Caco-2 (cell line): Measurements from ENCODE around the gene COX14. TPM values are rescaled to one million over a fixed set of nuclear protein-coding genes. Genes with fewer than 3 reads are reported as not detected.

Experiments
- Bru-seq: library from RNA; stranded (reverse); fragments of 400-500 nt; gene quantifications from one replicate; lab custom pipeline; 2021; lab: Mats Ljungman, UMichigan
- BruChase-seq, 2 experiments: library from RNA; stranded (reverse); fragments of 400-500 nt; gene quantifications; one replicate each; lab custom pipeline; 2021; lab: Mats Ljungman, UMichigan
- BruUV-seq: library from RNA; stranded (reverse); fragments of 400-500 nt; replicated peaks from 2 replicates; lab custom pipeline; 2021; lab: Mats Ljungman, UMichigan
- CTCF ChIA-PET: fragments of 300-600 bp; sonication (Branson Sonifier 250); formaldehyde crosslinking; loops from one replicate; lab custom pipeline; 2022; ENCODE audit warnings: antibody characterized with exemption; lab: Charles Lee
- POLR2A ChIA-PET: fragments of 300-600 bp; sonication (Branson Sonifier 250); formaldehyde crosslinking; loops from one replicate; lab custom pipeline; 2022; ENCODE audit warnings: antibody characterized with exemption; lab: Charles Lee
- DNase-seq, 2 experiments: peaks; one replicate each; pipeline versions ENCODE4 v3.0.0 to v3.0.0-alpha.2; 2020 to 2022
- H3K27me3 ChIP-seq: replicated peaks from 2 replicates; pipeline ENCODE4 v1.6.0; 2011; ENCODE audit warnings: low read length; ENCODE audit not compliant: control insufficient read depth, insufficient read depth
- H3K36me3 ChIP-seq: 2 replicates; pipeline ENCODE4 v1.5.1; 2011; ENCODE audit warnings: low read length; ENCODE audit not compliant: control insufficient read depth, insufficient read depth
- H3K4me1 ChIP-seq: fragments of 250-450 bp; sonication (Bioruptor Pico); 2 replicates; pipeline ENCODE4 v1.5.1; 2020; ENCODE audit warnings: mild to moderate bottlenecking
- H3K4me3 ChIP-seq: 2 replicates; pipeline ENCODE4 v1.5.1; 2011; ENCODE audit warnings: low read depth, mild to moderate bottlenecking, control low read depth, low read length
- H3K9me3 ChIP-seq: fragments of 250-450 bp; sonication (Bioruptor Pico); 2 replicates; pipeline ENCODE4 v1.5.1; 2020; ENCODE audit warnings: mild to moderate bottlenecking, moderate library complexity
- H3K27ac Mint-ChIP-seq: one replicate; pipeline ENCODE4 v1.8.0; 2022; ENCODE audit warnings: mixed read lengths; ENCODE audit not compliant: unreplicated experiment
- H3K27me3 Mint-ChIP-seq: one replicate; pipeline ENCODE4 v1.8.0; 2022; ENCODE audit warnings: mixed read lengths; ENCODE audit not compliant: insufficient read depth, unreplicated experiment
- H3K36me3 Mint-ChIP-seq: one replicate; pipeline ENCODE4 v1.8.0; 2022; ENCODE audit warnings: mild to moderate bottlenecking, mixed read lengths; ENCODE audit not compliant: insufficient read depth, unreplicated experiment
- H3K4me1 Mint-ChIP-seq: one replicate; pipeline ENCODE4 v1.8.0; 2022; ENCODE audit warnings: low read depth, mixed read lengths; ENCODE audit not compliant: unreplicated experiment
- H3K4me3 Mint-ChIP-seq: one replicate; pipeline ENCODE4 v1.8.0; 2022; ENCODE audit warnings: mild to moderate bottlenecking, moderate library complexity, mixed read lengths; ENCODE audit not compliant: unreplicated experiment
- H3K9me3 Mint-ChIP-seq: one replicate; pipeline ENCODE4 v1.8.0; 2022; ENCODE audit warnings: mixed read lengths; ENCODE audit not compliant: unreplicated experiment
- CTCF ChIP-seq, 2 experiments: fragments of 200-600 bp in 1 of 2; IDR thresholded peaks; 1 replicate in 1 of 2; 2 replicates in 1 of 2; pipeline versions ENCODE4 v1.5.1 to v1.8.0; 2011 to 2022; ENCODE audit warnings: antibody characterized with exemption in 1 of 2, control low read depth in 1 of 2, inconsistent platforms in 1 of 2, low read depth in 1 of 2, low read length in 1 of 2, mild to moderate bottlenecking in 1 of 2, moderate library complexity in 1 of 2; ENCODE audit not compliant: insufficient read depth in 1 of 2, severe bottlenecking in 1 of 2, unreplicated experiment in 1 of 2
- intact Hi-C: fragments of 100-400 bp; cut with micrococcal nuclease; formaldehyde crosslinking; loops from one replicate; pipeline ENCODE4 v1.10.0; 2022; ENCODE audit not compliant: unreplicated experiment
- long read RNA-seq: library from polyadenylated mRNA; stranded (forward); transcript quantifications from one replicate; pipeline ENCODE4 v2.0.0, GENCODE V29; 2022
- total RNA-seq: library from RNA; stranded (reverse); gene quantifications from 2 replicates; pipeline ENCODE4 v1.2.3, GENCODE V29; 2022

COX14 gene
- total RNA-seq, result 85.0 and 86.3 TPM in 2 replicates
- percentile 90 among the genes with signal in this experiment for Bru-seq, nascent RNA
- percentile 94 among the genes with signal in this experiment for BruChase-seq, experiment 1, labeled RNA remaining after a 2-hour chase
- BruChase-seq, experiment 2, labeled RNA remaining after a 6-hour chase, result percentile 98 among the genes with signal in this experiment
- long read RNA-seq, transcript COX14-203 (2 exons, 739 nt), result major isoform, 76 of 85 reads
- long read RNA-seq, transcript COX14-204 (3 exons, 580 nt), result minor isoform, 5 of 85 reads
- long read RNA-seq, partial matches to known transcripts, result 1 of 85 reads
- long read RNA-seq, other reads (novel, unspliced or antisense), result 1 of 85 reads

GRCh38 chr12:50111693-50112455, at the start of gene COX14:
Gene COX14, plus strand, starts transcription at chr12:50112236. Its CDS starts 7,808 bp downstream, at chr12:50120044.
- peaks cover 24% of the 10 kb centered on the region for H3K4me1 ChIP-seq
- intact Hi-C loops, result loop anchor here (1.0 kb wide), 6 partner anchors 11 to 288 kb away; partner anchors contain the start of genes CERS5, LARP4, RACGAP1 and SMARCD1
- CTCF ChIA-PET, result interaction anchor here (0.6 to 4.4 kb wide), 37 partner anchors 8 to 1226 kb away, joined by 3 to 105 read pairs (median 8); partner anchors contain the start of genes CERS5, GPD1, NCKAP5L and SMARCD1

GRCh38 chr12:50062728-50063460, 49.1 kb upstream of the COX14 start:
- TF ChIP-seq CTCF (IDR thresholded peaks at IDR 0.05; ENCODE audit: insufficient read depth in 1 of 2, low read depth in 1 of 2, low read length in 1 of 2, severe bottlenecking in 1 of 2, unreplicated experiment in 1 of 2), result no peak
- no peak for DNase-seq
- Histone ChIP-seq H3K36me3 (no peaks in the 10 kb centered on the region), H3K27me3 (no peaks in the 10 kb centered on the region), H3K4me1 (no peaks in the 10 kb centered on the region), H3K4me3 (no peak overlapping the region), H3K9me3 (no peaks in the 10 kb centered on the region)
- H3K4me1 Mint-ChIP-seq, result no peaks in the 10 kb centered on the region
- CTCF ChIA-PET, result interaction anchor here (0.8 kb wide), 1 partner anchor 24 kb away, joined by 3 read pairs; no protein-coding TSS in a partner anchor
- no TSS peak for BruUV-seq
- POLR2A ChIA-PET, result no interaction called here
- no peaks in the 10 kb centered on the region for H3K27me3 Mint-ChIP-seq
- H3K9me3 Mint-ChIP-seq, result no peaks in the 10 kb centered on the region
- no peak overlapping the region for H3K27ac Mint-ChIP-seq
- no peaks in the 10 kb centered on the region for H3K36me3 Mint-ChIP-seq
- intact Hi-C loops, result no loop called here
- no peak overlapping the region for H3K4me3 Mint-ChIP-seq

More at GRCh38 chr12:50111693-50112455, at the start of gene COX14:
- BruUV-seq, result no TSS peak
- peak within 1 kb of the TSS; percentile 100 for H3K4me3 Mint-ChIP-seq
- H3K9me3 Mint-ChIP-seq, result no peaks in the 10 kb centered on the region
- peaks cover 32% of the 10 kb centered on the region for H3K36me3 Mint-ChIP-seq
- no peaks in the 10 kb centered on the region for H3K27me3 Mint-ChIP-seq
- Histone ChIP-seq H3K27me3 (no peaks in the 10 kb centered on the region), H3K36me3 (no peaks in the 10 kb centered on the region), H3K9me3 (no peaks in the 10 kb centered on the region), H3K4me3 (peak within 1 kb of the TSS; percentile 80)
- TF ChIP-seq CTCF (IDR thresholded peaks at IDR 0.05; ENCODE audit: insufficient read depth in 1 of 2, low read depth in 1 of 2, low read length in 1 of 2, severe bottlenecking in 1 of 2, unreplicated experiment in 1 of 2), result peak; percentile 94 to 97
- POLR2A ChIA-PET, result interaction anchor here (0.5 to 2.3 kb wide), 21 partner anchors 9 to 1244 kb away, joined by 3 to 30 read pairs (median 4); partner anchors contain the start of genes CERS5, FAM186A, SMARCD1 and TMBIM6
- H3K4me1 Mint-ChIP-seq, result peaks cover 17% of the 10 kb centered on the region
- peak within 1 kb of the TSS; percentile 97 for H3K27ac Mint-ChIP-seq
- DNase-seq, result peak; percentile 100
